ENCODE results near the gene DNAJC3. TPM values are rescaled to one million over a fixed set of nuclear protein-coding genes. Genes with fewer than 3 reads are reported as not detected.
"Not testable (repeated sequence)": the region's sequence is repeated elsewhere in the genome, so short reads cannot be mapped to it uniquely, and the experiment has no call there.

Gene DNAJC3
- total and polyA plus RNA-seq, 5 donors: 14.5 to 52.2 (median 42.2) TPM

- H3K27ac ChIP-seq (ENCODE audit: low read length): no peak overlapping the region
- ATAC-seq (no peak), DNase-seq (no peak)
- H3K27me3 ChIP-seq (ENCODE audit: control insufficient read depth, insufficient read depth): no peaks in the 10 kb centered on the region
- no peak overlapping the region for H3K4me3 ChIP-seq (ENCODE audit: low read length)
- 93% methylated on average over 11 of the region's 11 CpGs for WGBS
- no peaks in the 10 kb centered on the region for H3K4me1 ChIP-seq (ENCODE audit: control insufficient read depth, insufficient read depth, low read length)
- intact Hi-C loops (cut with DNase I): no loop called here
- H3K9me3 ChIP-seq (ENCODE audit: control insufficient read depth, low read length): no peaks in the 10 kb centered on the region
Observed at GRCh38 chr13:95716231-95716630, 39.3 kb downstream of the DNAJC3 start.

- intact Hi-C loops (cut with DNase I): no loop called here
- H3K4me1 ChIP-seq (ENCODE audit: control insufficient read depth, insufficient read depth, low read length): no peaks in the 10 kb centered on the region
- H3K4me3 ChIP-seq (ENCODE audit: low read length): no peak overlapping the region
- no peak for DNase-seq
- H3K27me3 ChIP-seq (ENCODE audit: control insufficient read depth, insufficient read depth): no peaks in the 10 kb centered on the region
- H3K27ac ChIP-seq (ENCODE audit: low read length): no peak overlapping the region
- no peaks in the 10 kb centered on the region for H3K9me3 ChIP-seq (ENCODE audit: control insufficient read depth, low read length)
- 77% methylated on average over 1 of the region's 1 CpG for WGBS
- no peak for ATAC-seq
Observed at GRCh38 chr13:95722241-95722640, 45.3 kb downstream of the DNAJC3 start.

DNA sequence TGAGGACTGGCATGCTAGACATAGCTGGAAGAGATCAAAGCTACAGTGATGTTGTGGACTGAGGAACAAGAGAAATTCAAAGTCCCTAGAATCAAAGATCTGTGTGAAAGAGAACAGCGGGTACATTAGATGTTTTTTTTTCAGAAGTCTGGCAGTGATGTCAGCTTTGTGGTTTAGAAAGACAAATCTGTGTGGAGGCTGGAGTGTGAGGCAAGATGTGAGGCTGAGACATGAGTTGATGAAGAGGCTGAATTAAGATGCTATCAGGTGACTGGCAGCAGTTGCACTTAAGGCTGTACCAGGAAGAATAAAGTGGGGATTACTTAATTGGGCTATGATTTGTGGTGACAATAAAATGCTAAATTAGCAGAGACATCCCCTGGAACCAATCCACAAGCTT lies 46.5 kb downstream of the DNAJC3 start:
- intact Hi-C loops (cut with DNase I): no loop called here
- ATAC-seq (no peak), DNase-seq (no peak)
- Histone ChIP-seq H3K9me3 (ENCODE audit: control insufficient read depth, low read length) (no peaks in the 10 kb centered on the region), H3K27me3 (ENCODE audit: control insufficient read depth, insufficient read depth) (no peaks in the 10 kb centered on the region), H3K4me3 (ENCODE audit: low read length) (no peak overlapping the region), H3K4me1 (ENCODE audit: control insufficient read depth, insufficient read depth, low read length) (no peaks in the 10 kb centered on the region), H3K27ac (ENCODE audit: low read length) (no peak overlapping the region)
- WGBS: 93% methylated on average over 1 of the region's 1 CpG

- Histone ChIP-seq H3K9me3 (ENCODE audit: control insufficient read depth, low read length) (no peaks in the 10 kb centered on the region), H3K27me3 (ENCODE audit: control insufficient read depth, insufficient read depth) (no peaks in the 10 kb centered on the region), H3K4me3 (ENCODE audit: low read length) (no peak overlapping the region), H3K27ac (ENCODE audit: low read length) (no peak overlapping the region), H3K4me1 (ENCODE audit: control insufficient read depth, insufficient read depth, low read length) (no peaks in the 10 kb centered on the region)
- WGBS: 93% methylated on average over 3 of the region's 3 CpGs
- no peak for ATAC-seq
- DNase-seq: no peak
- intact Hi-C loops (cut with DNase I): no loop called here
Observed at GRCh38 chr13:95724252-95724651, 47.3 kb downstream of the DNAJC3 start.

GRCh38 chr13:95726876-95727275 lies 49.9 kb downstream of the DNAJC3 start:
- Histone ChIP-seq H3K27ac (ENCODE audit: low read length) (no peak overlapping the region), H3K4me1 (ENCODE audit: control insufficient read depth, insufficient read depth, low read length) (no peaks in the 10 kb centered on the region), H3K27me3 (ENCODE audit: control insufficient read depth, insufficient read depth) (no peaks in the 10 kb centered on the region), H3K9me3 (ENCODE audit: control insufficient read depth, low read length) (no peaks in the 10 kb centered on the region), H3K4me3 (ENCODE audit: low read length) (no peak overlapping the region)
- DNase-seq: no peak
- intact Hi-C loops (cut with DNase I): no loop called here
- WGBS: 73% methylated on average over 3 of the region's 3 CpGs
- no peak for ATAC-seq

- DNase-seq (no peak), ATAC-seq (no peak)
- intact Hi-C loops (cut with DNase I): no loop called here
- WGBS: 44% methylated on average over 2 of the region's 2 CpGs
- Histone ChIP-seq H3K27ac (ENCODE audit: low read length) (no peak overlapping the region), H3K27me3 (ENCODE audit: control insufficient read depth, insufficient read depth) (no peaks in the 10 kb centered on the region), H3K9me3 (ENCODE audit: control insufficient read depth, low read length) (no peaks in the 10 kb centered on the region), H3K4me1 (ENCODE audit: control insufficient read depth, insufficient read depth, low read length) (no peaks in the 10 kb centered on the region), H3K4me3 (ENCODE audit: low read length) (no peak overlapping the region)
Observed at GRCh38 chr13:95728957-95729356, 52.0 kb downstream of the DNAJC3 start.

- Histone ChIP-seq H3K27ac (ENCODE audit: low read length) (no peak overlapping the region), H3K4me3 (ENCODE audit: low read length) (no peak overlapping the region), H3K9me3 (ENCODE audit: control insufficient read depth, low read length) (no peaks in the 10 kb centered on the region), H3K27me3 (ENCODE audit: control insufficient read depth, insufficient read depth) (no peaks in the 10 kb centered on the region), H3K4me1 (ENCODE audit: control insufficient read depth, insufficient read depth, low read length) (no peaks in the 10 kb centered on the region)
- DNase-seq (no peak), ATAC-seq (no peak)
- intact Hi-C loops (cut with DNase I): no loop called here
- 96% methylated on average over 2 of the region's 2 CpGs for WGBS
Observed at GRCh38 chr13:95734124-95734523, 57.2 kb downstream of the DNAJC3 start.

DNA sequence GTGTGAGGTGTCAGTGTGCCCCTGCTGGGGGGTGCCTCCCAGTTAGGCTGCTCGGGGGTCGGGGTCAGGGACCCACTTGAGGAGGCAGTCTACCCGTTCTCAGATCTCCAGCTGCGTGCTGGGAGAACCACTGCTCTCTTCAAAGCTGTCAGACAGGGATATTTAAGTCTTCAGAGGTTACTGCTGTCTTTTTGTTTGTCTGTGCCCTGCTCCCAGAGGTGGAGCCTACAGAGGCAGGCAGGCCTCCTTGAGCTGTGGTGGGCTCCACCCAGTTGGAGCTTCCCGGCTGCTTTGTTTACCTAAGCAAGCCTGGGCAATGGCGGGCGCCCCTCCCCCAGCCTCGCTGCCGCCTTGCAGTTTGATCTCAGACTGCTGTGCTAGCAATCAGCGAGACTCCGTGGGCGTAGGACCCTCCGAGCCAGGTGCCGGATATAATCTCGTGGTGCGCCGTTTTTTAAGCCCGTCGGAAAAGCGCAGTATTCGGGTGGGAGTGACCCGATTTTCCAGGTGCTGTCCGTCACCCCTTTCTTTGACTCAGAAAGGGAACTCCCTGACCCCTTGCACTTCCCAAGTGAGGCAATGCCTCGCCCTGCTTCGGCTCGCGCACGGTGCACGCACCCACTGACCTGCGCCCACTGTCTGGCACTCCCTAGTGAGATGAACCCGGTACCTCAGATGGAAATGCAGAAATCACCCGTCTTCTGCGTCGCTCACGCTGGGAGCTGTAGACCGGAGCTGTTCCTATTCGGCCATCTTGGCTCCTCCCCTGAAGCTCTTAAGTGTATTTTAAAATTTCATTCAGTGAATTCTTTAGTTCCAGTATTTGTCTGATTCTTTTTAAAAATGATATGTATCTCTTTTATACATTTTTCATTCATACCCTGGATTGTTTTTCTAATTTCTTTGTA lies 63.4 kb downstream of the DNAJC3 start:
- H3K4me1 ChIP-seq (ENCODE audit: control insufficient read depth, insufficient read depth, low read length); H3K4me3 ChIP-seq (ENCODE audit: low read length); intact Hi-C loops (cut with DNase I); H3K27ac ChIP-seq (ENCODE audit: low read length); H3K27me3 ChIP-seq (ENCODE audit: control insufficient read depth, insufficient read depth); DNase-seq; H3K9me3 ChIP-seq (ENCODE audit: control insufficient read depth, low read length); ATAC-seq: not testable (repeated sequence)
- 87% methylated on average over 10 of the region's 37 CpGs for WGBS

GRCh38 chr13:95740979-95741320 lies 64.0 kb downstream of the DNAJC3 start:
- Histone ChIP-seq H3K9me3 (ENCODE audit: control insufficient read depth, low read length) (no peaks in the 10 kb centered on the region), H3K27me3 (ENCODE audit: control insufficient read depth, insufficient read depth) (no peaks in the 10 kb centered on the region), H3K27ac (ENCODE audit: low read length) (no peak overlapping the region), H3K4me3 (ENCODE audit: low read length) (no peak overlapping the region), H3K4me1 (ENCODE audit: control insufficient read depth, insufficient read depth, low read length) (peaks cover 10% of the 10 kb centered on the region)
- intact Hi-C loops (cut with DNase I): no loop called here
- ATAC-seq (no peak), DNase-seq (no peak)

DNA sequence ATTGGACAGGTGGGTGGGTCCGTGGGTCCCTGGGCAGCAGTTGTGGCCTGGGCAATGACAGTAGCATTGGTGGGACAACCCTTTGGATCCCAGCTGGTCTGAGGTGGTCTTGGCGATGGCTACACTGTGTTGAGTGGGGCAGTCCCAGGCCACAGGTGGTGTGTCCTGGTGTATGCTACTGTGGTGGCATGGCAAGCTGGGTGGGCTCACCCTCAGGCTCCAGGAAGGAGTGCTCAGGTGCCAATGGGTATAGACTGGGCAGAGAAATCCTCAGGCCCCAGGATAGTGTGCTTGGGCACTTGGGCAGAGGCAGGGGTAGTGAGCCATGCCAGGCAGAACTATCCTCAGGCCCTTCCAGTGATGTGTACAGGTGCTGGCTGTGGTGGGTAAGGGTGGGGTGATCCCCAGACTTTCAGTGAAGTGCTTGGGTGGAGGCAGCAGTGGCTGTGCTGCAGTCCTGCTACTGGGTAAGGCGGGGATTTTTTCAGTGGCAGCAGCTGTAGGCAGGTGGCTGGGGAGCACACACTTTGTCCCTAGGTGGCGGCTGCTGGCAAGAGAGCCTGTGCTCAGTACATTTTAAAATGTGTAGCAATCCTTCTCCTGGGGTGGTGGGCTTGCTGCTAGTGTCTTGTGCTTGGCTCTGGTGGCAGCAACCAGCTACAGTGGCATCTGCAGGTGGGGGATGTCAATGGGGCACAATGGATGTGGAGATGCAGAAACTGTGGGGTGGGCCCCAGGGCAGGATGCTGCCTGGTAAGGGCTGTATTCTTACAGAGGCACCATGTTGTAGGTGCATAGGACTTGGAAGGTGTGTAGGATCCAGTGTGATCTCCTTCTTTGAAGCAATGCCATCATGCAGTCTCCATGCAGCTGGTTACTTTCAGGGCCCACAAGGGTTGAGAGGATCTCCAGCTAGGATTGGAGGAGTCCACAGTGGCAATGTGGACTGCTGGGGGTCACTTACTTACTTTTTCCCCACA lies 64.9 kb downstream of the DNAJC3 start:
- ATAC-seq (peak; percentile 31 to 43), DNase-seq (peak in 1 of 3 donors; percentile 24)
- WGBS: 98% methylated on average over 4 of the region's 4 CpGs
- Histone ChIP-seq H3K9me3 (ENCODE audit: control insufficient read depth, low read length) (no peaks in the 10 kb centered on the region), H3K27ac (ENCODE audit: low read length) (no peak overlapping the region), H3K4me3 (ENCODE audit: low read length) (no peak overlapping the region), H3K27me3 (ENCODE audit: control insufficient read depth, insufficient read depth) (no peaks in the 10 kb centered on the region), H3K4me1 (ENCODE audit: control insufficient read depth, insufficient read depth, low read length) (peaks cover 10% of the 10 kb centered on the region)
- intact Hi-C loops (cut with DNase I): no loop called here

DNA sequence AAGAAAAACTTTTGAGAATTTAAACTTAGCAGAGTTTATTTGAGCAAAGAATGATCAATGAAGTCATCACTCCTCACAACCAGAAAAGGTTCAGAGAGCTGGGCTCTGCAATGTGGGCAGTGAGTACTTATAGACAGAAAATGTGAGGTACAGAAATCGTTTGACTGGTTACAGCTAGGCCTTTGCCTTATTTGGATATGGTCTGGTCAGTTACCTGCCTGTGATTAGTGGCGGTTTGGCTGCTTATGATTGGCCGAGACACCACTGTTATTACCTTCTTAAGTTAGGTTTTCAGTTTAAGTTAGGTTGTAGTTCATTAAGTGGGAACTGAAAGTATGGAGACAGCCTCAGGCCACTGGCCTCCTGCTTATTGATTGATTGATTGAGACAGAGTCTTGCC lies 66.3 kb downstream of the DNAJC3 start:
- H3K9me3 ChIP-seq (ENCODE audit: control insufficient read depth, low read length): no peaks in the 10 kb centered on the region
- no peak overlapping the region for H3K27ac ChIP-seq (ENCODE audit: low read length)
- no peaks in the 10 kb centered on the region for H3K27me3 ChIP-seq (ENCODE audit: control insufficient read depth, insufficient read depth)
- ATAC-seq (no peak), DNase-seq (no peak)
- 96% methylated on average over 3 of the region's 3 CpGs for WGBS
- intact Hi-C loops (cut with DNase I): no loop called here
- H3K4me1 ChIP-seq (ENCODE audit: control insufficient read depth, insufficient read depth, low read length): peaks cover 12% of the 10 kb centered on the region
- H3K4me3 ChIP-seq (ENCODE audit: low read length): no peak overlapping the region
